PC-9 (cell line): ENCODE measurements around the gene ABR. TPM values are rescaled to one million over a fixed set of nuclear protein-coding genes. Genes with fewer than 3 reads are reported as not detected.

ENCODE experiments used
- BruUV-seq: library from RNA; stranded (reverse); fragments of 400-500 nt; replicated peaks from 2 replicates; lab custom pipeline; 2021; lab: Mats Ljungman, UMichigan
- CTCF ChIA-PET: fragments of 300-600 bp; sonication (Branson Sonifier 250); formaldehyde crosslinking; loops from one replicate; lab custom pipeline; 2022; ENCODE audit warnings: antibody characterized with exemption; lab: Charles Lee
- POLR2A ChIA-PET: fragments of 300-600 bp; sonication (Branson Sonifier 250); formaldehyde crosslinking; loops from one replicate; lab custom pipeline; 2022; ENCODE audit warnings: antibody characterized with exemption; ENCODE audit not compliant: unreplicated experiment; lab: Charles Lee
- DNase-seq, 2 experiments: peaks; one replicate each; pipeline versions ENCODE4 v3.0.0 to v3.0.0-alpha.2; 2015 to 2022; ENCODE audit warnings: mixed read lengths in 1 of 2
- H2AFZ ChIP-seq: fragments of 200-600 bp; sonication (generic); 2 replicates; pipeline ENCODE4 v1.8.1; 2017; ENCODE audit warnings: antibody characterized with exemption
- H3F3A ChIP-seq: fragments of 200-600 bp; sonication (generic); 2 replicates; pipeline ENCODE4 v1.8.1; 2017; ENCODE audit warnings: antibody characterized with exemption, mild to moderate bottlenecking, low read depth; ENCODE audit not compliant: insufficient read depth
- H3K27ac ChIP-seq: fragments of 200-600 bp; sonication (generic); 2 replicates; pipeline ENCODE4 v1.6.1; 2016; ENCODE audit warnings: mixed run types
- H3K27me3 ChIP-seq: fragments of 200-600 bp; sonication (generic); 2 replicates; pipeline ENCODE4 v1.6.1; 2016; ENCODE audit warnings: low read depth, mixed run types; ENCODE audit not compliant: insufficient read depth
- H3K36me3 ChIP-seq: fragments of 200-600 bp; sonication (generic); 2 replicates; pipeline ENCODE4 v1.6.1; 2016; ENCODE audit warnings: low read depth, mixed run types
- H3K4me1 ChIP-seq: fragments of 200-600 bp; sonication (generic); replicated peaks from 2 replicates; pipeline ENCODE4 v1.6.1; 2016; ENCODE audit warnings: mixed run types; ENCODE audit not compliant: insufficient read depth
- H3K4me2 ChIP-seq: fragments of 200-600 bp; sonication (generic); 2 replicates; pipeline ENCODE4 v1.6.1; 2017; ENCODE audit warnings: mixed run types
- H3K4me3 ChIP-seq: fragments of 200-600 bp; sonication (generic); 2 replicates; pipeline ENCODE4 v1.6.1; 2016; ENCODE audit warnings: mixed run types
- H3K79me2 ChIP-seq: fragments of 200-600 bp; sonication (generic); 2 replicates; pipeline ENCODE4 v1.6.1; 2017; ENCODE audit warnings: low read depth, mixed run types
- H3K9me2 ChIP-seq: fragments of 200-600 bp; sonication (generic); 2 replicates; pipeline ENCODE4 v1.8.1; 2017; ENCODE audit warnings: mild to moderate bottlenecking; ENCODE audit not compliant: insufficient read depth
- H3K9me3 ChIP-seq: fragments of 200-600 bp; sonication (generic); 2 replicates; pipeline ENCODE4 v1.8.1; 2016; ENCODE audit warnings: low read depth; ENCODE audit not compliant: insufficient read depth
- H4K20me1 ChIP-seq: fragments of 200-600 bp; sonication (generic); 2 replicates; pipeline ENCODE4 v1.8.1; 2017; ENCODE audit not compliant: insufficient read depth
- EZH2 ChIP-seq: fragments of 200-600 bp; sonication (generic); IDR thresholded peaks from 2 replicates; pipeline ENCODE4 v1.8.0; 2017; ENCODE audit warnings: antibody characterized with exemption, low read depth
- intact Hi-C: fragments of 100-400 bp; cut with micrococcal nuclease; formaldehyde crosslinking; loops from one replicate; pipeline ENCODE4 v1.10.0; 2022; ENCODE audit not compliant: unreplicated experiment
- total RNA-seq: library from RNA; stranded (reverse); gene quantifications from 2 replicates; pipeline ENCODE4 v1.2.3, GENCODE V29; 2021
- TF ChIP-seq, protein P1 (sequence below): fragments of 200-600 bp; sonication (generic); conservative IDR thresholded peaks from 2 replicates; pipeline ENCODE4 v1.6.1; 2017; ENCODE audit warnings: mixed run types, antibody characterized with exemption, mild to moderate bottlenecking, moderate library complexity

ABR gene
- total RNA-seq, 1 experiment from 2014 or later, result 76.0 TPM

DNA sequence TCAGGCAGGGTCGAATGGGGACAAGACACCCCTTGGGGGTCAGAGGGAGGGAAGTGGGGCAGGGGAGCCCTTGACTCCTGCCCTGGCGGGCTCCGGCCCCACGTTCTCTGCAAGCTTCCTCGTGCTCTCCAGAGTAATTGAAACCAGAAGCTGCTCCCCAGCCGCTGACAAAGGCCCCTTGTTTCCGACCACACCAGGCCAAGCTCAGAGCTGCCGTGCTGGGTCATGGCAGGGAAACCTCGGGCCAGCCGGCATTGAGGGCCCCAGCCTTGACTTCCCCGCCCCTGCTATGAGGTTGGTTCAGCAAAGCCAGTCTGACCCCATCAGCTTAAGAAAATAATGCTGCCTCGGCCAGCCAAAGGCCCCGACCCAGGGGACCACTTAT is 139.6 kb downstream of the ABR start:
- H3K79me2 ChIP-seq, result no peaks in the 10 kb centered on the region
- no peak overlapping the region for H2AFZ ChIP-seq
- no peaks in the 10 kb centered on the region for H3F3A ChIP-seq
- H3K9me2 ChIP-seq, result no peaks in the 10 kb centered on the region
- no peak overlapping the region for H3K4me2 ChIP-seq
- intact Hi-C loops, result no loop called here
- H4K20me1 ChIP-seq, result peaks cover 7% of the 10 kb centered on the region; the same call in 1 of the 2 replicates
- no peaks in the 10 kb centered on the region for H3K36me3 ChIP-seq
- no peaks in the 10 kb centered on the region for H3K4me1 ChIP-seq
- no peaks in the 10 kb centered on the region for H3K9me3 ChIP-seq
- CTCF ChIA-PET, result no interaction called here
- DNase-seq, result no peak
- POLR2A ChIA-PET, result no interaction called here
- no peaks in the 10 kb centered on the region for H3K27me3 ChIP-seq
- H3K4me3 ChIP-seq, result no peak overlapping the region
- TF ChIP-seq EZH2, result no peak
- TF ChIP-seq, protein P1, sequence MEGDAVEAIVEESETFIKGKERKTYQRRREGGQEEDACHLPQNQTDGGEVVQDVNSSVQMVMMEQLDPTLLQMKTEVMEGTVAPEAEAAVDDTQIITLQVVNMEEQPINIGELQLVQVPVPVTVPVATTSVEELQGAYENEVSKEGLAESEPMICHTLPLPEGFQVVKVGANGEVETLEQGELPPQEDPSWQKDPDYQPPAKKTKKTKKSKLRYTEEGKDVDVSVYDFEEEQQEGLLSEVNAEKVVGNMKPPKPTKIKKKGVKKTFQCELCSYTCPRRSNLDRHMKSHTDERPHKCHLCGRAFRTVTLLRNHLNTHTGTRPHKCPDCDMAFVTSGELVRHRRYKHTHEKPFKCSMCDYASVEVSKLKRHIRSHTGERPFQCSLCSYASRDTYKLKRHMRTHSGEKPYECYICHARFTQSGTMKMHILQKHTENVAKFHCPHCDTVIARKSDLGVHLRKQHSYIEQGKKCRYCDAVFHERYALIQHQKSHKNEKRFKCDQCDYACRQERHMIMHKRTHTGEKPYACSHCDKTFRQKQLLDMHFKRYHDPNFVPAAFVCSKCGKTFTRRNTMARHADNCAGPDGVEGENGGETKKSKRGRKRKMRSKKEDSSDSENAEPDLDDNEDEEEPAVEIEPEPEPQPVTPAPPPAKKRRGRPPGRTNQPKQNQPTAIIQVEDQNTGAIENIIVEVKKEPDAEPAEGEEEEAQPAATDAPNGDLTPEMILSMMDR, result no peak
- BruUV-seq, result no TSS peak
- H3K27ac ChIP-seq, result no peak overlapping the region

DNA sequence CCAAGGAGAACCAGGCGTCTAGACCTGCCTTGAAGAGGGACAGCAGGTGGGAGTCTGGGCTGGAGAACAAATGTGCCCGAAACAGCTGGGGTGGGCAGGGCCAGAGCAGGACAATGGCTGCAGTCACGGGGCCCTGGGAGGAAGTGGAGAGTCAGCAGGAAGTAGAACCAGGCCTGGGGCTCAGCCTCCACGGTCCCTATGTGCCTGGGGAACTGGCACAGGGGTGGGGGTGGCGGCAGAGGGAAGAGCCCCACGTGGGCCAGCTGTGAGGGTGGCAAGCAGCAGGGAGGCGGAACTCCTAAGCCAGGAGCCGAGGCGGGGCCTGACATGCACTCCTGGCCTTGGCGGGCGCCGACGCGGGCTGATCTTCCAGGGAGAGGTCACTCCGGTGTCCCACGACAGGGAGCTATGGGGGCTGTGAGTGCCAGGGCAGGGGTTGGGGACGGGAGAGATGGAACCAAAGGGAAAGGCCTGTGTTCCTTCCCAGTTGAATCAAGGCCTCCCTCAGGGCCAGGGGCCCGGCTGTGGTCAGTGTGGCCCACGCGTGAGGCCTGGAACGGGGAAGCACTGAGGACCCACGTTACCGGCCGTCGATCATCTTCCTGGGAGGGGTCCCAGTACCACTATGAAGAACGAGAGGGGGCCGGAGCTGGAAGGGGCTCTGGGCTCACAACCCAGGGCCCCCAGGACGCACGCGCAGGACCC is 140.1 kb downstream of the ABR start:
- no TSS peak for BruUV-seq
- Histone ChIP-seq H3K27me3 (no peaks in the 10 kb centered on the region), H3K4me3 (no peak overlapping the region), H3K27ac (no peak overlapping the region), H2AFZ (no peak overlapping the region), H3K4me1 (no peaks in the 10 kb centered on the region), H3K9me3 (no peaks in the 10 kb centered on the region), H3K9me2 (no peaks in the 10 kb centered on the region), H3K36me3 (no peaks in the 10 kb centered on the region), H3K79me2 (no peaks in the 10 kb centered on the region), H3F3A (no peaks in the 10 kb centered on the region), H3K4me2 (no peak overlapping the region), H4K20me1 (peaks cover 7% of the 10 kb centered on the region; the same call in 1 of the 2 replicates)
- ChIA-PET POLR2A (no interaction called here), CTCF (no interaction called here)
- TF ChIP-seq, protein P1, result no peak
- no peak for TF ChIP-seq EZH2
- no peak for DNase-seq
- intact Hi-C loops, result no loop called here

- H3K27ac ChIP-seq, result no peak overlapping the region
- H3K4me2 ChIP-seq, result no peak overlapping the region
- no peak overlapping the region for H3K4me3 ChIP-seq
- no peaks in the 10 kb centered on the region for H3K4me1 ChIP-seq
- no TSS peak for BruUV-seq
- H3F3A ChIP-seq, result no peaks in the 10 kb centered on the region
- ChIA-PET CTCF (no interaction called here), POLR2A (no interaction called here)
- no peaks in the 10 kb centered on the region for H3K79me2 ChIP-seq
- H3K9me3 ChIP-seq, result no peaks in the 10 kb centered on the region
- peaks cover 7% of the 10 kb centered on the region; the same call in 1 of the 2 replicates for H4K20me1 ChIP-seq
- H3K9me2 ChIP-seq, result no peaks in the 10 kb centered on the region
- no peaks in the 10 kb centered on the region for H3K27me3 ChIP-seq
- no peak for DNase-seq
- TF ChIP-seq, protein P1, result no peak
- TF ChIP-seq EZH2, result no peak
- intact Hi-C loops, result no loop called here
- H2AFZ ChIP-seq, result no peak overlapping the region
- no peaks in the 10 kb centered on the region for H3K36me3 ChIP-seq
Measured at GRCh38 chr17:1039123-1039507, 140.7 kb downstream of the ABR start.
